ENCODE measurements around the gene IL36RN.

DNA sequence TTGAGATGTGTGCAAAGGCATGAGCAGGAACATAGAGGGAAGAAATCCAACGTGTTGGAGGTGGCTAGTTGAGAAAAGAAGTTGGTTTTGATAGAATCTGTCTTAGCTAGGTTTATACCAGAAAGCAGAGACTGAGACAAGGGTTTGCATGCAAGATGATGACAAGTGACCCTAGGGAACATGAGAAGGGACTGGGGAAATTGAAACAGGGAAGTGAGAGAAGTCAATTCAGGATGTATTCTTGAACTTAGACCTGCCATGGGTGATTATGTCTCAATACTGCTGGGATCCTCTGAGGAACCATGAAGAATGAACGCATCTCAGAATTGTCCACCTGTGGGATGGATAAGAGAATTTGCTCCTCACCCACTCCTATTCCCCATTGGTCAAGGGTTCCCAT is 33.3 kb upstream of the IL36RN start:
- TF ChIP-seq, protein P1, sequence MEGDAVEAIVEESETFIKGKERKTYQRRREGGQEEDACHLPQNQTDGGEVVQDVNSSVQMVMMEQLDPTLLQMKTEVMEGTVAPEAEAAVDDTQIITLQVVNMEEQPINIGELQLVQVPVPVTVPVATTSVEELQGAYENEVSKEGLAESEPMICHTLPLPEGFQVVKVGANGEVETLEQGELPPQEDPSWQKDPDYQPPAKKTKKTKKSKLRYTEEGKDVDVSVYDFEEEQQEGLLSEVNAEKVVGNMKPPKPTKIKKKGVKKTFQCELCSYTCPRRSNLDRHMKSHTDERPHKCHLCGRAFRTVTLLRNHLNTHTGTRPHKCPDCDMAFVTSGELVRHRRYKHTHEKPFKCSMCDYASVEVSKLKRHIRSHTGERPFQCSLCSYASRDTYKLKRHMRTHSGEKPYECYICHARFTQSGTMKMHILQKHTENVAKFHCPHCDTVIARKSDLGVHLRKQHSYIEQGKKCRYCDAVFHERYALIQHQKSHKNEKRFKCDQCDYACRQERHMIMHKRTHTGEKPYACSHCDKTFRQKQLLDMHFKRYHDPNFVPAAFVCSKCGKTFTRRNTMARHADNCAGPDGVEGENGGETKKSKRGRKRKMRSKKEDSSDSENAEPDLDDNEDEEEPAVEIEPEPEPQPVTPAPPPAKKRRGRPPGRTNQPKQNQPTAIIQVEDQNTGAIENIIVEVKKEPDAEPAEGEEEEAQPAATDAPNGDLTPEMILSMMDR (IDR thresholded peaks at IDR 0.05) = no peak
- TF ChIP-seq POLR2A (IDR thresholded peaks at IDR 0.05) = no peak

Measured in heart left ventricle (tissue), 13 donors.